ENCODE measurements around the gene MTNR1A.
A peak's percentile ranks its signal among the peaks of the same experiment; 100 is the strongest.
"Not testable (repeated sequence)": the region's sequence is repeated elsewhere in the genome, so short reads cannot be mapped to it uniquely, and the experiment has no call there.

MTNR1A gene

DNA sequence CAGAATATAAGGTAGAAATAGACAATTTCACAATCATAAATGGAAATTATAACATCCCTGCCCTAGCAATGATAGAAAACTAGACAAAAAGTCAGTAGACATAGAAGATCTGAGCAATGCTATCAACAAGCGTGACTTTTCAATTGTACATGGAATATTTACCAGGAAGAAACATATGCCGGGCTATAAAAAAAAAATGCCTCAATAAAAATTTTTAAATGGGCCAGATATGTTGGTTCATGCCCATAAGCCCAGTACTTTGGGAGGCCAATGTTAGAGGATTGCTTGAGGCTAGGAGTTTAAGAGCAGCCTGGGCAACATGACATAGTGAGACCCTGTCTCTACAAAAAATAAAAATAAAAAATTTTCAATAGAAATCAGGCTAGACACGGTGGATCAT, 5.3 kb upstream of the MTNR1A start:
- no peak for DNase-seq

GRCh38 chr4:186557486-186557885, 2.1 kb upstream of the MTNR1A start:
- no peak for DNase-seq

GRCh38 chr4:186557061-186557460, 1.7 kb upstream of the MTNR1A start:
- no peak for DNase-seq

DNA sequence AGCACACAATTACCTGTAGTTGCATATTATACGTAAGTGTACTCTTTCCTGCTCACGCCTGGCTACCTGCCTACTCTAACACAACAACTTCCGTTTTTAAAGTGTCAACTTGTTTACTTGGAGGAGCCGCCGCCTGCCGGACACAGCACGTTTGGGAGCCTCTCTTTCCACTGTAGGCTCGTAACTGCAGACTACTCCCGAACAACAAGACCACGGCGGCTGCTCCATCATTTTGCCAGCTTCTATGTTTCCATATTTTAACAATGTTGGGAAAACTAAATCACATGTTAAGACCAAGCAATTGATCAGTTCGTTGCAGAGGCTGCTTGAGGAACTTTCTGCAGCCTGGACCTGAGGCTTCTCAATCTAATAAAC, 841 bp downstream of the MTNR1A start:
- DNase-seq = no peak

- DNase-seq = no peak
Measured at GRCh38 chr4:186553717-186554116, 1.6 kb downstream of the MTNR1A start.

- DNase-seq = no peak
Measured at GRCh38 chr4:186551849-186552248, 3.5 kb downstream of the MTNR1A start.

- no peak for DNase-seq
Measured at GRCh38 chr4:186545436-186545835, 9.9 kb downstream of the MTNR1A start.

DNA sequence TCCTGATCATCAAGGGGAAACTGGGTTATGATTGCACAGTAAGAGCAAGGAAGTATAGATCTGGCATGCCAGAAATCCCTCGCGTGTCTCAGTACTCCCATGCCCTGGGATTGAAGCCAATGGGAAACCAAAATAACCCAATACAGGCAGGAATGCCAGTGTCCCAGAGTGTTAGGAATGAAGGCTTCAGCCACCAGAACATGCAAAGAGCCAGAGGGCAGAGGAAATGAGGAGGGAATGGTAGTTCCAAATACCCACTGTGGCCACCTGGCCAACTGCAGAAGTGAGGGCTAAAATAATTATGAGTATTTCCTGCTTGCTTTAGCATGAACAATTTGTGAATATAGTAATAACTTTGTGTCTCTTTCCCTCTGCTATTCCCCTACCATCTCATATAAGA, 12.2 kb downstream of the MTNR1A start:
- DNase-seq = no peak

DNA sequence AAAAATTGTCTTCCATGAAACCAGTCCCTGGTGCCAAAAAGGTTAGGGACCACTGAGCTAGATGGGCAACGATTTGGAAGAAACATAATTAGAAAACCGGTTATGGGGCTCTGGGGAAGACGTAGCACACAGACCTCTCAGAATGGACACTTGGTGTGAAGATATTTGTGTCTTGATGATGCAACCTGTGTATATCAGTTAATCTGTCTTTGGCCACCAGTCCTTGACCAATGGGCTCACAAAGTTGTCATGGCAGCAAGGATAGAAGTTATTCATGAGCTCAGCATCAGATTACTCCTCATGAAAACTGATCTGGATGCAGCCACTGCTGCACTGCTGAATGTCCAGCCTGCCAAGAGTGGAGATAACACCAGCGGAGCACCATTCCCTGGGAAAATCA, 13.6 kb downstream of the MTNR1A start:
- no peak for DNase-seq

- no peak for DNase-seq
Measured at GRCh38 chr4:186537843-186538521, 17.4 kb downstream of the MTNR1A start.

DNA sequence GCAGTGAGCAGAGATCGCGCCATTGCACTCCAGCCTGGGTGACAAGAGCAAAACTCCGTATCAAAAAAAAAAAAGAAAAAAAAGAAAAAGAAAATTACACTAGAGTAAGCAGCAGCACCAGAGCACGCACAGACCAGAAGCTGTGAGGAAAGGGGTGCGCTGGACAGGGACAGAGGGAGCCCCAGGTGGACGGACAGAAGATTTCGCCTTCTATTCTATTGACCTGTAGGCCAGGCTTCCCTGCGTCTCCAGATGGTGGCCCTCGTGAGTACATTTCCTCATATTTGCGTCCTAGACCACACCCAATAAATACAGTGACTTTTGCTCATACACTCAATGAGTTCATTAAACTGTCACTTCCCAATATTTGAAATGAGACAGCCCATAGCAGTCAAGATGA, 19.1 kb downstream of the MTNR1A start:
- DNase-seq = no peak

DNA sequence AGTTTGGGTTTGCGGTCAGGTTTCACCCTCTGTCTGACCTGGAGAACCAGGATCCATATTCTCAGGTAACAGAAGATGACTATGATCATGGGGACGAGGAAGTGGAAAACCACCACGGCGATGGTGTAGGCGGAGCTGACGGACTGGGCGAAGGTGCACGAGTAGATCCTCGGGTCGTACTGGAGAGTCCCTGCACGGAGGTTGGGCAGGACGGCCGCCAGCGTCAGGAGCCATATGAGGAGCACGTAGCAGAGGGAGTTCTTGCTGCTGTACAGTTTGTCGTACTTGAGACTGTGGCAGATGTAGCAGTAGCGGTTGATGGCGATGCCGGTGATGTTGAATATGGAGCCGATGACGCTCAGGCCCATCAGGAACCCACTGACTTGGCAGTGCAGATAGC, 21.3 kb downstream of the MTNR1A start:
- DNase-seq = no peak

DNA sequence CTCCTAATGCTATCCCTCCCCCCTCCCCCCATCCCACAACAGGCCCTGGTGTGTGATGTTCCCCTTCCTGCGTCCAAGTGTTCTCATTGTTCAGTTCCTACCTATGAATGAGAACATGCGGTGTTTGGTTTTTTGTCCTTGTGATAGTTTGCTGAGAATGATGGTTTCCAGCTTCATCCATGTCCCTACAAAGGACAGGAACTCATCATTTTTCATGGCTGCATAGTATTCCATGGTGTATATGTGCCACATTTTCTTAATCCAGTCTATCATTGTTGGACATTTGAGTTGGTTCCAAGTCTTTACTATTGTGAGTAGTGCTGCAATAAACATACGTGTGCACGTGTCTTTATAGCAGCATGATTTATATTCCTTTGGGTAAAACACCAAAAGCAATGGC, 31.4 kb downstream of the MTNR1A start:
- DNase-seq = not testable (repeated sequence)

DNA sequence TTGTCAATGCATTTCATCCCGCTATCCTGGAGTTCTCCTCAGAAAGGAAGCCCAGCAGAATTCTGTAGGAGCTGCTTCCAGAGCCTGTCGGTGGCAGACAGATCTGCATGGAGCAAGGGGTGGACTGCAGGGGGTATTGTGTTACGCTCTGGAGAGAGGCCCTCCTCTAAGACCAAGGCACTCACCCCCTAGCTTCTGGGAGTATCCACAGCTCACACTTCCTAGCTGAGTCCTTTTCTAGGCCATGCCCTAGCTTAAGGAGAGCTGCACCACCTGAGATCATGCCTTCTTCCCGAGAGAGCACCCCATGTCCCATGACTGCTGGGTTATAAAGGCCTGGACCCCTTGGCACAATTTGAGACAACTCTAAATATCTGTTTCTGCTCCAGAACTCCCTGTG, 39.1 kb downstream of the MTNR1A start:
- no peak for DNase-seq

GRCh38 chr4:186514271-186514950, 41.0 kb downstream of the MTNR1A start:
- DNase-seq = no peak

DNA sequence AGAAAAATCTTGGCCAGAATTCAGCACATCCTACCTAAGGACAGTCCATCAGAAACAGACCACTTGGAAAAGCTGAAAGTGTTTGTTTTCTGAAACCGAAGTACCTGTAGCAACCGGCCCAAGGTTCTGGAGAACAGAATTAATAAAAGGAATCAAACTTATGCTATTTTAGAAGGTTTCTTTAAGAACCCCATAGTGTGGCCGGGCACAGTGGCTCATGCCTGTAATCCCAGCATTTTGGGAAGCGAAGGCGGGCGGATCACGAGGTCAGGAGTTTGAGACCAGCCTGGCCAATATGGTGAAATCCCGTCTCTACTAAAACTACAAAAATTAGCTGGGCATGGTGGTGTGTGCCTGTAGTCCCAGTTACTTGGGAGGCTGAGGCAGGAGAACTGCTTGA, 50.6 kb downstream of the MTNR1A start:
- DNase-seq = not testable (repeated sequence)

GRCh38 chr4:186502231-186502630, 53.1 kb downstream of the MTNR1A start:
- no peak for DNase-seq

- DNase-seq = no peak
Measured at GRCh38 chr4:186501554-186501953, 53.8 kb downstream of the MTNR1A start.

GRCh38 chr4:186500721-186501304, 54.6 kb downstream of the MTNR1A start:
- peak; percentile 70 for DNase-seq

- DNase-seq = no peak
Measured at GRCh38 chr4:186499467-186499866, 55.9 kb downstream of the MTNR1A start.

GRCh38 chr4:186497043-186497442, 58.3 kb downstream of the MTNR1A start:
- DNase-seq = no peak

- DNase-seq = no peak
Measured at GRCh38 chr4:186494496-186494895, 60.9 kb downstream of the MTNR1A start.

DNA sequence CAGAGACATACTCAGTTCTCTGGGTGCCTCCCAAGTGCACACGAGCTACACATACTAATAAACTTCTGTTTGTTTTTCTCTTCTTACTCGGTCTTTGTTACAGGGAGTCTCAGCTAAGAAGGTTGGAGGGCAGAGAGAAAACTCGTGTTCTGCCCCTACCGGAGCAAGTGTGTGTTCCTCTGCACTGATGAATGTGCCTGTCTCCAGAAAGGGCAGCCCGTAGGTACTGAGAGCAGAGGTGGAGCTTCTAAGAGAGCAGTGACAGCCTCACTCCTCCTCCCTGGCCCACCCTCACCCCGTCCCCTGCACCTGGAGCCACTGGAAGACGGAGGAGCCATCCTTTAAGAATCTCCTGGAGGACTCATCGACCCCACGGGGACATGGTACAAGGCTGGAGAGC, 67.6 kb downstream of the MTNR1A start:
- DNase-seq = no peak

GRCh38 chr4:186486172-186486571, 69.2 kb downstream of the MTNR1A start:
- DNase-seq = no peak
